Muscle of leg (tissue), 11 donors: ENCODE data around the gene ATP8A2. TPM values are rescaled to one million over a fixed set of nuclear protein-coding genes. Genes with fewer than 3 reads are reported as not detected.

ENCODE experiments used
- DNase-seq: peaks from one replicate; pipeline ENCODE4 v3.0.0; 2013
- H3K27ac ChIP-seq: one replicate; pipeline ENCODE4 v1.5.1; 2013; ENCODE audit warnings: mild to moderate bottlenecking, low read length, control low read depth
- H3K27me3 ChIP-seq: one replicate; pipeline ENCODE4 v1.6.1; 2013; ENCODE audit warnings: low read length; ENCODE audit not compliant: control insufficient read depth, insufficient read depth
- H3K36me3 ChIP-seq: one replicate; pipeline ENCODE4 v1.6.1; 2013; ENCODE audit warnings: low read length; ENCODE audit not compliant: control insufficient read depth, insufficient read depth
- H3K4me1 ChIP-seq: one replicate; pipeline ENCODE4 v1.6.1; 2013; ENCODE audit warnings: low read length; ENCODE audit not compliant: control insufficient read depth, insufficient read depth
- H3K4me3 ChIP-seq: one replicate; pipeline ENCODE4 v1.5.1; 2013; ENCODE audit warnings: low read length, control low read depth
- H3K9me3 ChIP-seq: replicated peaks from 2 replicates; pipeline ENCODE4 v1.6.1; 2013; ENCODE audit warnings: low read depth, low read length; ENCODE audit not compliant: control insufficient read depth
- WGBS: methylation state at CpG from one replicate; pipeline ENCODE4 v1.1.5; 2013; ENCODE audit warnings: missing lambda C conversion rate; ENCODE audit not compliant: insufficient coverage; 5-methylcytosine and 5-hydroxymethylcytosine counted together
- polyA plus RNA-seq, 8 donors: library from polyadenylated mRNA; unstranded; fragments of 120-200 nt; gene quantifications; one replicate each; pipeline versions ENCODE4 v1.2.1 to v1.2.3, GENCODE V29; 2013; ENCODE audit warnings: inconsistent platforms in 1 of 8, low replicate concordance in 1 of 8; ENCODE audit not compliant: insufficient read length in 8 of 8, insufficient read depth in 1 of 8
- total RNA-seq: library from RNA; stranded (reverse); fragments of 120-200 nt; gene quantifications from one replicate; pipeline ENCODE4 v1.2.4, GENCODE V29; 2013

The ATP8A2 gene
- total and polyA plus RNA-seq, 9 donors: 0.89 to 2.9 (median 1.6) TPM

DNA sequence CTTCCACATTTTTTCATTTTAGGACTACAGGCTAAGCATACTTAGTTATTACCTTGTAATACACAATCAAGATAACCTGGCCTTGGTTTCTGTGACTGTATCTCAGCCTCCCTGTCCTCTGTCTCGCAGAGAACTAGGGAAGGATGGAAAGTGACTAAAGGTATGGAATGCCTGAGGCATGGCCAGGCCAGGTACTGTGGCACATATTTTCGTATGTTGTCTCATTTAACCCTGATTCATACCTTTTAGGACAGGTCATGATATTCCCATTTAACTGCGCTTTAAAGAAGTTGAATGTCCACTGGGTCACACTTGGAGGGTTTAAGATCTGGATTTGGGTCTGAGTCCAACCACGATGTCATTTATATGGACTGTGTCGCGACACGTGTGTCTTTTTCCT lies 357.4 kb downstream of the ATP8A2 start:
- Histone ChIP-seq H3K4me3 (no peak overlapping the region), H3K9me3 (no peaks in the 10 kb centered on the region), H3K27ac (no peak overlapping the region), H3K36me3 (no peaks in the 10 kb centered on the region), H3K27me3 (no peaks in the 10 kb centered on the region), H3K4me1 (peaks cover 13% of the 10 kb centered on the region)
- DNase-seq: no peak
- 65% methylated on average over 4 of the region's 7 CpGs for WGBS

DNA sequence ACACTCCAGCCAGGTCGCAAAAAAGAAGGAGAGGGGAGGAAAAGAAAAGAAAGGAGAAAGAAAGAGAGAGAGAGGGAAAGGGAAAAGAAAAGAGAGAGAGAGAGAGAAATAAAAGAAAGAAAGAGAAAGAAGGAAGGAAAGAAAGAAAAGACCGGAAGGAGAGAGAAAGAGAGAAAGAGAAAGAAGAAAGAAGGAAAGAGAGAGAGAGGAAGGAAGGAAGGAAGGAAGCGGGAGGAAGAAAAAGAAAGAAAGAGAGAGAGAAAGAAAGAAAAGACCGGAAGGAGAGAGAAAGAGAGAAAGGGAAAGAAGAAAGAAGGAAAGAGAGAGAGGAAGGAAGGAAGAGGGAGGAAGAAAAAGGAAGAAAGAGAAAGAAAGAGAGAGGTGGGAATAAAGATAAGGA lies 359.3 kb downstream of the ATP8A2 start:
- Histone ChIP-seq H3K4me3 (no peak overlapping the region), H3K9me3 (no peaks in the 10 kb centered on the region), H3K4me1 (peaks cover 13% of the 10 kb centered on the region), H3K36me3 (no peaks in the 10 kb centered on the region), H3K27ac (no peak overlapping the region), H3K27me3 (no peaks in the 10 kb centered on the region)
- 91% methylated on average over 3 of the region's 4 CpGs for WGBS
- DNase-seq: no peak

DNA sequence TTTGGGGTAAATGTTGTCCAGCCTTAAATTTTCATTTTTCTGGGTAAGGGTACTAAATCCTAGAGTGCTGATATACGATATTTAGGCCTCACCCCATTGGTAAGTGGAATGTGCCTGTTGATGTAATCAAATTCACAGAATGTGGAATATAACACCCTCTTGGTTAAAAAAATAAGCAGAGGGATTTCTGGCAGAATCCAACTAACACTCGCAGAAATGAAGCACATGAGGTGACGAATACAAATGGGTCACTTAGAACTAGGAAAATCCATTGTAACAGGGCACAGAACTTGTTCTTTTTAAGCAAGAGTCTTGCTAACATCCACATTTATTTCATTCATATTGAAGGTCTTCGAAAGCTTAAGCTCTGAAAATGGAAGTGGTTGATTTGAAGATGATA lies 359.8 kb downstream of the ATP8A2 start:
- no peaks in the 10 kb centered on the region for H3K9me3 ChIP-seq
- WGBS: 50% methylated on average over 2 of the region's 4 CpGs
- no peak overlapping the region for H3K4me3 ChIP-seq
- peaks cover 13% of the 10 kb centered on the region for H3K4me1 ChIP-seq
- H3K27me3 ChIP-seq: no peaks in the 10 kb centered on the region
- no peak overlapping the region for H3K27ac ChIP-seq
- no peaks in the 10 kb centered on the region for H3K36me3 ChIP-seq
- DNase-seq: no peak

DNA sequence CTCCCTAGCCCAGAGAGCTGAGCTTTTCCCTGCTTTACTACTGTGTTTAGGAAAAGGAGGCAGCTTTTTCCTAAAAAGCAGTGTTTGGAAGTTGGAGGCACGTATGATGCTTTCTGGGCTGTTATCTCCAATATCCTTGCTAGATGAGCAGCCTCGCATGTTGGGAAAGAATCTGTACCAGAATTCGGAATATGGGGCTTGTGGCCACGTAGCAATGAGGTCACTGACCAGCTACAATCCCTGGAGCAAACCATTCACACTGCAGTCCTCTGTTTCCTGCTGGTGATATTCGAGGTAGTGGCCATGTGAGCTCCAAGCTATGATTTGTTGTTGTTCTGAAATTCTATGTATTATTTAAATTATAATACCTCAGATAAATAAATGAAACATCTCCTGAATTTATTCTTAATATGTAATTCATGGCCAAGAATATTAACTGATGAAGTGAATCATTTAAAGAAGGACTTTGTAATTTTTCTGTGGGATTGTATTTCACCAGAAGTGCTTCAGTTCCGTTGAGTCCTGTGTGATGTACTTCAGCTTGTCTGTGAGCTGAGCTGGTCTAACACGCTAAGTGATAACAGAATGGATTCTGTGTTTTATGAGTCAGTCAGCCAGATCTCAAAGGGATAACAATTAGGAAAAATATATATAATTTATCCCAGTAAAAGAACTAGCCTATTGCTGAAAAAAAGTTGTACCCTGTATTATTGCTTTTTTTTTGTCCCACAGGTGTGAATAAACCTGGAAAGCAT lies 360.5 kb downstream of the ATP8A2 start:
- Histone ChIP-seq H3K27me3 (no peaks in the 10 kb centered on the region), H3K36me3 (no peaks in the 10 kb centered on the region), H3K27ac (peak overlapping the region; percentile 36), H3K4me3 (no peak overlapping the region), H3K9me3 (no peaks in the 10 kb centered on the region), H3K4me1 (peaks cover 11% of the 10 kb centered on the region)
- WGBS: 49% methylated on average over 3 of the region's 7 CpGs
- DNase-seq: peak; percentile 57

GRCh38 chr13:25733001-25733491 lies 361.3 kb downstream of the ATP8A2 start:
- Histone ChIP-seq H3K27ac (no peak overlapping the region), H3K4me3 (no peak overlapping the region), H3K9me3 (no peaks in the 10 kb centered on the region), H3K4me1 (peaks cover 11% of the 10 kb centered on the region), H3K36me3 (no peaks in the 10 kb centered on the region), H3K27me3 (no peaks in the 10 kb centered on the region)
- peak; percentile 53 for DNase-seq
- 40% methylated on average over 1 of the region's 5 CpGs for WGBS

DNA sequence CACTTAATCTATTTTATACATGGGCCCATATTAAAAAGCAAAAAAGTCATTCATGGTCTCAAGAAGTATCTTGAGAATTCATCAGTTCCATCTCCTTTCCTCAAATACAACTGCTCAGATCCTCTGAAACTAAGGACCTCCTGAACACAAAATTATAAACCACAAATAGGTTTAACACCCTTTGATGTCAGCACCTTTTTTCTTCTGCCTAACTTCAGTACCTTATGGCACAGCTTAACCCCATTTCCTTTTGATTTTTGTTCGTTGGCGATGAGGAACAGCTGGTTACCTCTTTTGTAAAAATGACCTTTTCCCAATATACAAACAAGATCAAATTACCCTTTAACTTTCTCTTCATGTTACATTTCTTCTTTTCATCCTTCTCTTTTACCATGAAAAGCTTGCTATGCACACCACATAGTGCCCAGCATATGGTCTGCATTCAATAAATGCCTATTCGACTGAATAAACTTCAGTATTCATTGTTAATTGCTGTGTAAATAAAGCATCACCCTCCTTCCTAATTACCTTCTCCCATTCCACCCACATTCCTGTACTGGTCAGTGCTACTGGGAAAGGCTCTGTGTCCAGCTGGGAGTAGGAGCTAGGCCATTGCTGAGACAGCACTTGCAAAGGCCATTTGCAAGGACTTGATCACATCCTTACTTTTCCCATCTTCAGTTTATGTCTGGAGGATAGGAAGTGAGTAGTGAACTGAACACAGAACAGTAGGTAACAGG lies 362.1 kb downstream of the ATP8A2 start:
- H3K27me3 ChIP-seq: no peaks in the 10 kb centered on the region
- WGBS: 72% methylated on average over 2 of the region's 3 CpGs
- no peaks in the 10 kb centered on the region for H3K36me3 ChIP-seq
- H3K4me3 ChIP-seq: no peak overlapping the region
- H3K27ac ChIP-seq: no peak overlapping the region
- no peak for DNase-seq
- no peaks in the 10 kb centered on the region for H3K9me3 ChIP-seq
- H3K4me1 ChIP-seq: peaks cover 18% of the 10 kb centered on the region

- 47% methylated on average over 4 of the region's 4 CpGs for WGBS
- Histone ChIP-seq H3K4me3 (no peak overlapping the region), H3K27ac (no peak overlapping the region), H3K4me1 (peaks cover 19% of the 10 kb centered on the region), H3K27me3 (no peaks in the 10 kb centered on the region), H3K9me3 (no peaks in the 10 kb centered on the region), H3K36me3 (no peaks in the 10 kb centered on the region)
- DNase-seq: peak; percentile 32
Observed at GRCh38 chr13:25738342-25739196, 366.8 kb downstream of the ATP8A2 start.

GRCh38 chr13:25739376-25739775 lies 367.6 kb downstream of the ATP8A2 start:
- Histone ChIP-seq H3K27me3 (no peaks in the 10 kb centered on the region), H3K4me3 (no peak overlapping the region), H3K27ac (no peak overlapping the region), H3K4me1 (peaks cover 18% of the 10 kb centered on the region), H3K9me3 (no peaks in the 10 kb centered on the region), H3K36me3 (no peaks in the 10 kb centered on the region)
- peak; percentile 93 for DNase-seq
- no CpG with 5 or more reads among the region's 1 CpG for WGBS

DNA sequence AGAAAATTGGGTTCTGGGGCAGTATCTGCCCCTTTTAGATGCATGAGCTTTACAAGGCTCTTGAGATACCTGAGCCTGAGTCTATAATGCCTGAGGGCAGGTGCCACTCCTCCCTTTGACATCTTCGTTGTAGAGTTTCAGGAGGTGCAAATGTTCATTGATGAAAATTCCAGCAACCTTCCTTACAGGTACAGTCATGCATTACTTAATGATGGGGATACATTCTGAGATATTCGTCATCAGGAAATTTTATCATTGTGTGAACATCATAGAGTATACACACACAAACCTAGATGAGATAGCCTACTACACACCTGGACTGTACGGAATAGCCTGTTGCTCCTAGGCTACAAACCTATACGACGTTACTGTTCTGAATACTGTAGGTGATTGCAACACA lies 370.0 kb downstream of the ATP8A2 start:
- Histone ChIP-seq H3K4me3 (no peak overlapping the region), H3K36me3 (no peaks in the 10 kb centered on the region), H3K27ac (no peak overlapping the region), H3K9me3 (no peaks in the 10 kb centered on the region), H3K27me3 (no peaks in the 10 kb centered on the region), H3K4me1 (peaks cover 18% of the 10 kb centered on the region)
- no CpG with 5 or more reads among the region's 5 CpGs for WGBS
- no peak for DNase-seq

- H3K27ac ChIP-seq: no peak overlapping the region
- WGBS: no CpG with 5 or more reads among the region's 2 CpGs
- H3K4me1 ChIP-seq: peaks cover 18% of the 10 kb centered on the region
- no peak for DNase-seq
- no peaks in the 10 kb centered on the region for H3K27me3 ChIP-seq
- no peaks in the 10 kb centered on the region for H3K36me3 ChIP-seq
- no peak overlapping the region for H3K4me3 ChIP-seq
- no peaks in the 10 kb centered on the region for H3K9me3 ChIP-seq
Observed at GRCh38 chr13:25742220-25742619, 370.4 kb downstream of the ATP8A2 start.
